Stomach (tissue), 9 donors: ENCODE measurements around the gene CDKN2AIPNL. TPM values are rescaled to one million over a fixed set of nuclear protein-coding genes. Genes with fewer than 3 reads are reported as not detected.
A peak's percentile ranks its signal among the peaks of the same experiment; 100 is the strongest.

Experiments used
- DNase-seq, 2 donors: peaks; one replicate each; pipeline versions ENCODE4 v3.0.0 to v3.0.0-alpha.2; 2013 to 2019
- H3K27ac ChIP-seq, 5 donors: fragments of 200-600 bp in 4 of 5; sonication (generic) in 4 of 5; one replicate each; pipeline ENCODE4 v1.5.1; 2013 to 2019; ENCODE audit warnings: mild to moderate bottlenecking in 1 of 5, moderate library complexity in 1 of 5
- H3K27me3 ChIP-seq, 3 donors: fragments of 200-600 bp; sonication (generic); one replicate each; pipeline ENCODE4 v1.5.1; 2017 to 2019; ENCODE audit warnings: mixed run types in 1 of 3
- H3K36me3 ChIP-seq, 4 donors: fragments of 200-600 bp; sonication (generic); 1 replicate in 3 of 4; 2 replicates in 1 of 4; pipeline ENCODE4 v1.5.1; 2016 to 2019
- H3K4me1 ChIP-seq, 4 donors: fragments of 200-600 bp; sonication (generic); one replicate each; pipeline ENCODE4 v1.5.1; 2016 to 2019
- H3K4me3 ChIP-seq, 4 donors: fragments of 200-600 bp; sonication (generic) in 3 of 4; one replicate each; pipeline ENCODE4 v1.5.1; 2016 to 2019; ENCODE audit warnings: mild to moderate bottlenecking in 1 of 4
- H3K9me3 ChIP-seq, 4 donors: fragments of 200-600 bp; sonication (generic); one replicate each; pipeline ENCODE4 v1.5.1; 2016 to 2019
- EP300 ChIP-seq: sonication (generic); formaldehyde crosslinking; IDR thresholded peaks from one replicate; pipeline ENCODE4 v1.6.1; 2017; ENCODE audit warnings: antibody characterized with exemption
- POLR2A ChIP-seq, 4 donors: fragments of 450-650 bp; IDR thresholded peaks; one replicate each; pipeline ENCODE4 v1.6.1; 2016; ENCODE audit warnings: antibody characterized with exemption in 4 of 4, control low read depth in 2 of 4, mild to moderate bottlenecking in 1 of 4, moderate library complexity in 1 of 4
- POLR2AphosphoS5 ChIP-seq, 3 donors: sonication (generic); formaldehyde crosslinking; IDR thresholded peaks; one replicate each; pipeline ENCODE4 v1.6.1; 2016; ENCODE audit warnings: antibody characterized with exemption in 3 of 3
- WGBS, 5 donors: extraction: QIAGEN DNeasy Blood & Tissue Kit in 3 of 5; methylation state at CpG; one replicate each; pipeline versions ENCODE4 v1.1.5 to v1.1.7; 2013 to 2018; 5-methylcytosine and 5-hydroxymethylcytosine counted together
- intact Hi-C: fragments of 100-400 bp; cut with DNase I; formaldehyde crosslinking; loops from one replicate; pipeline ENCODE4 v1.15.1; 2023; ENCODE audit warnings: low total_unique reads
- polyA plus RNA-seq, 3 donors: library from polyadenylated mRNA; stranded (reverse); fragments of 200-250 nt; gene quantifications; one replicate each; pipeline ENCODE4 v1.2.3, GENCODE V29; 2013
- total RNA-seq, 5 donors: library from RNA; depleted of rRNA; stranded (reverse); fragments of >200 nt; gene quantifications; one replicate each; pipeline versions ENCODE4 v1.1.0 to v1.2.3, GENCODE V29; 2014 to 2016
- TF ChIP-seq, protein P1 (sequence below), 7 experiments: fragments of 450-650 bp in 4 of 7; fragments of 200-600 bp in 3 of 7; sonication (generic) in 3 of 7; IDR thresholded peaks; one replicate each; pipeline ENCODE4 v1.5.1; 2016 to 2019; ENCODE audit warnings: antibody characterized with exemption in 7 of 7, control low read depth in 2 of 7, mild to moderate bottlenecking in 1 of 7
- donor health status: healthy with polysubstance abuse.
- donor health status: Bipolar disorder and iron deficiency.
- donor health status: healthy.

Gene CDKN2AIPNL
- total and polyA plus RNA-seq, 8 donors = 2.0 to 49.7 (median 30.3) TPM

DNA sequence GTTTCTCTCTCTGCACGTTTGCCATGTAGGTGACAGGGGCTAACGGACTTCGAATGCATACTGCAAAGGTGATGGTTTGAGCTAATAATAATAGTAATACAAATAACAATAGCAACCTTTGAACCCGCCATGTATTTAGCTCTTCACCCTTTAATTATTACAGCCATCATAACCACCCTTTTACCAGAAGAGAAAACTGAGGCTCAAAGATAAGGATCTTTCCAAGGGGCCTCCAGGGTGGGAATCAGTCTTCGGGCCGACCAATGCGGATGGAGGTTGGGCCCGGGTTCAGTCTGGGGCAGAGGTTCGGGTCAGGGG, 494 bp downstream of the CDKN2AIPNL start:
- Histone ChIP-seq H3K9me3 (no peaks in the 10 kb centered on the region), H3K4me3 (peak overlapping the region; percentile 65 to 94 (median 82)), H3K36me3 (peaks cover 0 to 13% (median 9%) of the 10 kb centered on the region in 4 donors), H3K27ac (peak overlapping the region; percentile 80 to 90 (median 85)), H3K27me3 (no peaks in the 10 kb centered on the region), H3K4me1 (peaks cover 15 to 39% (median 29%) of the 10 kb centered on the region in 4 donors)
- WGBS, 5 donors = 3 to 7% (median 5%) methylated on average over 9 of the region's 9 CpGs
- intact Hi-C loops = loop anchor here (10.0 kb wide), 2 partner anchors 114 to 164 kb away; partner anchors contain the start of gene JADE2
- TF ChIP-seq, protein P1, sequence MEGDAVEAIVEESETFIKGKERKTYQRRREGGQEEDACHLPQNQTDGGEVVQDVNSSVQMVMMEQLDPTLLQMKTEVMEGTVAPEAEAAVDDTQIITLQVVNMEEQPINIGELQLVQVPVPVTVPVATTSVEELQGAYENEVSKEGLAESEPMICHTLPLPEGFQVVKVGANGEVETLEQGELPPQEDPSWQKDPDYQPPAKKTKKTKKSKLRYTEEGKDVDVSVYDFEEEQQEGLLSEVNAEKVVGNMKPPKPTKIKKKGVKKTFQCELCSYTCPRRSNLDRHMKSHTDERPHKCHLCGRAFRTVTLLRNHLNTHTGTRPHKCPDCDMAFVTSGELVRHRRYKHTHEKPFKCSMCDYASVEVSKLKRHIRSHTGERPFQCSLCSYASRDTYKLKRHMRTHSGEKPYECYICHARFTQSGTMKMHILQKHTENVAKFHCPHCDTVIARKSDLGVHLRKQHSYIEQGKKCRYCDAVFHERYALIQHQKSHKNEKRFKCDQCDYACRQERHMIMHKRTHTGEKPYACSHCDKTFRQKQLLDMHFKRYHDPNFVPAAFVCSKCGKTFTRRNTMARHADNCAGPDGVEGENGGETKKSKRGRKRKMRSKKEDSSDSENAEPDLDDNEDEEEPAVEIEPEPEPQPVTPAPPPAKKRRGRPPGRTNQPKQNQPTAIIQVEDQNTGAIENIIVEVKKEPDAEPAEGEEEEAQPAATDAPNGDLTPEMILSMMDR (IDR thresholded peaks at IDR 0.05) = no peak
- TF ChIP-seq EP300 = no peak
- no peak for TF ChIP-seq POLR2A (IDR thresholded peaks at IDR 0.05)
- no peak for DNase-seq

DNA sequence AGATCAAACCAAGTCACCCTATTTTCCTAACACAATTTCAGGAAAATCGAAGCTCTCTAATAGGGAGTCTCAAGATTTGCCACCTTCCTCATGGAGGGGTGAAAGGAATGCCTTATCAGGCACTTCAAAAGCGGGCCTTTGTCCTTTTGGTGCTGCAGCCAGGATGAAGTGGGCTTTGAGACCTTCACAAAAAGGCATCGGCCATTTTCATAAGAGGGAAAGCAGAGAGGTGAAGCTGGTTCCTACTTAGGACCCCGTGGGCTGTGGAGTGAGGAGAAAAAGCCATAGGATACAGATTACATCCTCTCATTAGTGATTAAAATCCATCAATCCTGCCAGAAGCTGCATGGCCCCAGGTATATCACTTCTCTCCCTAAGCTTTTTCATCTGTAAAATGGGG, 859 bp downstream of the CDKN2AIPNL start:
- H3K27ac ChIP-seq = peak overlapping the region in 2 of 5 donors; percentile 84 to 90
- H3K4me1 ChIP-seq = peaks cover 15 to 39% (median 29%) of the 10 kb centered on the region in 4 donors
- WGBS, 5 donors = 44 to 64% (median 53%) methylated on average over 4 of the region's 4 CpGs
- no peaks in the 10 kb centered on the region for H3K27me3 ChIP-seq
- H3K9me3 ChIP-seq = no peaks in the 10 kb centered on the region
- intact Hi-C loops = loop anchor here (10.0 kb wide), 2 partner anchors 114 to 164 kb away; partner anchors contain the start of gene JADE2
- DNase-seq = no peak
- TF ChIP-seq POLR2A (IDR thresholded peaks at IDR 0.05) (no peak), POLR2AphosphoS5 (IDR thresholded peaks at IDR 0.05) (no peak), EP300 (no peak)
- TF ChIP-seq, protein P1 (IDR thresholded peaks at IDR 0.05) = no peak
- H3K4me3 ChIP-seq = peak overlapping the region; percentile 65 to 94 (median 82)
- H3K36me3 ChIP-seq = peaks cover 0 to 15% (median 13%) of the 10 kb centered on the region in 4 donors

DNA sequence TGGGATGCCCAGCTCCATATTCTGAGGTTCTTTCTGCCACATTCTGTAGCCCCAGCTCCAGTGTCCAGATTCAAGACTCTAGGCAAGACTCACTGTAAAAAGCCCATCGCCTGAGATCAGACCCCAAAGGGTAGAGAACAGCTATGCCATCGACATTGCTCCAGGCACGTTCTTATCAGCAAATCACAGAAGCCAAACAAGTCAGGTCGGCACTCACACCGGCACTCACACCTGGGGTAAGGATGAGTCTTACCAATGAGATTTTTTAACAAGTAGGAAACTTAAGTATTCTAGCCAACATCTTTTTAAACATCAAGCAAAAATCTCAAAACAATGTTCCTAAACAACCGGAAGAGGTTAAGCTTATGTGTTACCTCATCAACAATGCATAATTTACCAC, 2.4 kb downstream of the CDKN2AIPNL start:
- intact Hi-C loops = no loop called here
- Histone ChIP-seq H3K36me3 (peaks cover 0 to 27% (median 24%) of the 10 kb centered on the region in 4 donors), H3K27ac (no peak overlapping the region), H3K27me3 (no peaks in the 10 kb centered on the region), H3K9me3 (no peaks in the 10 kb centered on the region), H3K4me3 (no peak overlapping the region), H3K4me1 (peaks cover 15 to 39% (median 29%) of the 10 kb centered on the region in 4 donors)
- 36 to 80% (median 50%) methylated on average over 4 to 6 of the region's 6 CpGs for WGBS, 5 donors
- DNase-seq = no peak
- TF ChIP-seq EP300 = no peak
- TF ChIP-seq POLR2A (IDR thresholded peaks at IDR 0.05) = no peak
- TF ChIP-seq, protein P1 (IDR thresholded peaks at IDR 0.05) = no peak

DNA sequence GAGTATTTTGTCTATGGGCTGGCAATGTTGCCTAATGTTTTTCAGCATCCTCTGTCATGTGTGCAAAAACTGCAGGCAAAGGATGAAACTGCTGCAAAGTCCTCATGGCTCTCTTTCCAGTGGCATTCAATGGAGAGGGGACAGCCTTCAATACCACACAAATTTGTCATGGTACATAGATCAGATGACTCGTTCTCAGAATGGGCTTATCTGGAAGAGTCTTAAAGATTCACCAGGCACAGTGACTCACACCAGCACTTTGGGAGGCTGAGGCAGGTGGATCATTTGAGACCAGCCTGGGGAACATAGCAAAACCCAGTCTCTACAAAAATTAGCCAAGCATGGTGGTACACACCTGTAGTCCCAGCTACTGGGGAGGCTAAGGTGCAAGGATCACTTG, 5.3 kb downstream of the CDKN2AIPNL start:
- Histone ChIP-seq H3K9me3 (no peaks in the 10 kb centered on the region), H3K36me3 (peaks cover 0 to 45% (median 41%) of the 10 kb centered on the region in 4 donors), H3K4me1 (peaks cover 6 to 28% (median 21%) of the 10 kb centered on the region in 4 donors), H3K27ac (no peak overlapping the region), H3K27me3 (no peaks in the 10 kb centered on the region), H3K4me3 (no peak overlapping the region)
- DNase-seq = no peak
- intact Hi-C loops = no loop called here
- WGBS, 5 donors = 60 to 94% (median 83%) methylated on average over 1 of the region's 1 CpG
- TF ChIP-seq, protein P1 (IDR thresholded peaks at IDR 0.05) = no peak
